Lung microvascular endothelial cell (primary cell): Measurements from ENCODE around the gene DNAL1. TPM values are rescaled to one million over a fixed set of nuclear protein-coding genes. Genes with fewer than 3 reads are reported as not detected.
A peak's percentile ranks its signal among the peaks of the same experiment; 100 is the strongest.
"Not testable (repeated sequence)": the region's sequence is repeated elsewhere in the genome, so short reads cannot be mapped to it uniquely, and the experiment has no call there.

Source experiments
- DNase-seq, 2 donors: peaks; one replicate each; pipeline versions ENCODE4 v3.0.0 to v3.0.0-alpha.2; 2010; ENCODE audit warnings: low read depth in 2 of 2
- total RNA-seq: library from RNA; depleted of rRNA; stranded (reverse); fragments of >200 nt; gene quantifications from 2 replicates; pipeline ENCODE4 v1.2.1, GENCODE V29; 2014

DNAL1 gene
- 4.1 and 6.0 TPM in 2 replicates for total RNA-seq

- DNase-seq: peak; percentile 91 to 94
Observed at GRCh38 chr14:73644531-73645247, at the start of gene DNAL1. Gene DNAL1, plus strand, starts transcription at chr14:73644986. Its CDS starts 54 bp downstream, at chr14:73645040.

- no peak for DNase-seq
Observed at GRCh38 chr14:73599499-73599898, 45.3 kb upstream of the DNAL1 start.

GRCh38 chr14:73602994-73603393, 41.8 kb upstream of the DNAL1 start:
- DNase-seq: no peak

- DNase-seq: no peak
Observed at GRCh38 chr14:73606271-73606670, 38.5 kb upstream of the DNAL1 start.

- DNase-seq: no peak
Observed at GRCh38 chr14:73607241-73607640, 37.5 kb upstream of the DNAL1 start.

- peak; percentile 62 for DNase-seq
Observed at GRCh38 chr14:73610687-73611086, 34.1 kb upstream of the DNAL1 start.

GRCh38 chr14:73612339-73613045, 32.3 kb upstream of the DNAL1 start, which contains the start of gene ACOT6:
Gene ACOT6, plus strand, starts transcription at chr14:73612517. Its CDS starts 55 bp downstream, at chr14:73612572.
- peak; percentile 67 to 80 for DNase-seq

GRCh38 chr14:73613046-73613383, 31.8 kb upstream of the DNAL1 start:
- DNase-seq: no peak

GRCh38 chr14:73613419-73613963, 31.3 kb upstream of the DNAL1 start:
- DNase-seq: no peak

- DNase-seq: no peak
Observed at GRCh38 chr14:73616831-73617230, 28.0 kb upstream of the DNAL1 start.

- no peak for DNase-seq
Observed at GRCh38 chr14:73619524-73619923, 25.3 kb upstream of the DNAL1 start.

- DNase-seq: no peak
Observed at GRCh38 chr14:73620268-73620667, 24.5 kb upstream of the DNAL1 start.

GRCh38 chr14:73623504-73624054, 21.2 kb upstream of the DNAL1 start:
- no peak for DNase-seq

- peak in 1 of 2 donors; percentile 10 for DNase-seq
Observed at GRCh38 chr14:73625706-73626105, 19.1 kb upstream of the DNAL1 start.

- DNase-seq: no peak
Observed at GRCh38 chr14:73627151-73627558, 17.6 kb upstream of the DNAL1 start.

- DNase-seq: no peak
Observed at GRCh38 chr14:73630009-73630780, 14.6 kb upstream of the DNAL1 start.

GRCh38 chr14:73633116-73634010, 11.4 kb upstream of the DNAL1 start:
- DNase-seq: peak; percentile 71 to 78

GRCh38 chr14:73634011-73634833, 10.6 kb upstream of the DNAL1 start:
- DNase-seq: peak; percentile 21 to 62

GRCh38 chr14:73636355-73636754, 8.4 kb upstream of the DNAL1 start:
- DNase-seq: not testable (repeated sequence)

- no peak for DNase-seq
Observed at GRCh38 chr14:73637830-73638229, 7.0 kb upstream of the DNAL1 start.
